ENCODE measurements around the gene CTU2.

- TF ChIP-seq POLR2A (IDR thresholded peaks at IDR 0.05) (no peak), CTCF (IDR thresholded peaks at IDR 0.05) (no peak)
Observed at GRCh38 chr16:88714420-88715302, 8.4 kb downstream of the CTU2 start.
